ENCODE results near the gene SLC22A23.

The SLC22A23 gene

DNA sequence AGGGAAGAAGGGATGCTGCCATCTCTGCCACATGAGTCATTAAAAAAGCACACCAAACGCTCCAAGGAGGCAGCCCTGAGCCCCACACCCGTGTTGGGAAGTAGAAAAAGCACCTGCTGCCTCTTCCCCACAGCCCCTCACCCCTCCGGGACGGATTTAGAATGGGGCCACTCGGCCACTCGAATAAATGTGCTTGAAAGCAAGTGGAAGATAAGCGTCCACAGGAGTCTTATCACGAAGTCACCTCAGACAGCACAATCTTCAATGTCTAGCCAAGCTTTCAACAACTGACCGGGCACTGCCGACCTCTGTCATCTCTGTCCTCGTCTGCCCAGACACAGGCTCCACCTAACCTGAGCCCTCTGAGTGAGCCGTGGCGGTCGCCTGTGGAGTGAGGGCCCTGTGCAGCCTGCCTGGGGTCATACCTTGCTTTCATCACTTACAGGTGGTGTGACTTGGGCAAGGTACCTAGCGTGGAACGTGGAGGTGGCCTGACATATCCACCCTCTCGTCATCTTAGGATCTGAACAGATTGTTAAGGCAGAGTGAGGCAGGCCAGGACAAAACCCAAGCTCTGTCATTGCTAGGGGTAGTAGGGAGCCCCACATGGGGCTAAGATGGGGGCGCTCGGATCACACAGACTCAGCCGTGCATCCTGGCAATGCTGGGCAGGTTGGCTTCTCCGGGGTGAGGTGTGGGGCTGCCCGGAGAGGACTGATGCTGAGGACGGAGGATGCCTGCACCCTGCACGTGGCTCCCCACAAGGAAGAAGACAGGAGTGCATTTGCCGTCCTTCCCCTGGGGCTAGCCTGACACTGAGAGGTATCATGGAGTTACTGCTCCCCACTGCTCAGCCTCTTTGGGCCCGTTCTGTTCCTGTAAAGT lies 163.3 kb downstream of the SLC22A23 start:
- no peak for FAIRE-seq

DNA sequence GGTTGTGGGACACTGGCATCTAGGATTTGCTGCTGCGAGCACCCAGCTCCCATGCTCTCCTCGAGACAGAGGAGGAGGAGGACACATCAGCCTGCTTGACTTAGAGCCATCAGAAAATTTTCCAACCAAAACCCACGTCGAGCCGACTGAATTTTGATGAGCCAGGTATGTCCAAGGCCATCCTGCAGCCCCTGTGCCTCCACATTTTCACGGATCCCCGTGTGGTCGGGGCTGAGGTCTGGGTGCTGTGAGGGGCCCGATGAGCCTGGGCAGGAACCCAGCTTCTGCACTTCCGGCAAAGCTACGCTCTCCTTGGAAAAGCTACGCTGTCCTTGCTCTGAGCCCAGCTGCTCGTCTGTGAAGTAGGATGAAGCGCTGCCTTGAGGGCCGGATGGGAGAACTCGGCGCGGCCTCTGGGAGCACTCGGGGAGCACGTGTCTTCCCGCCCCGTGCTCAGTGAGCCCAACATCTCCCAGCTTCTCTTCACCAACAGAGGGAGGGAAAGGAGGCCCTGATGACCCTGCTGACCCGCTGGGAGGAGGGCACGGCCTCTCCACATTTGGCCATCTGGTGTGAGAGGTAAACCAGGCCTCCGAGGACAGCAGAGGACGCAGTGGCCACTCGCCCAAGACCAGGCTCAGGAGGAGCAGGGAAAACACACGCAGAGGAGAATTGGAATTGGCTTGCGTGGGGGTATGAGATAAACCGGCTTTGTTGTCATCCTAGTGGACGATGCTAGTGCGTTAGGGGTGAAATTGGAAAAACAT lies 164.2 kb downstream of the SLC22A23 start:
- no peak for FAIRE-seq

DNA sequence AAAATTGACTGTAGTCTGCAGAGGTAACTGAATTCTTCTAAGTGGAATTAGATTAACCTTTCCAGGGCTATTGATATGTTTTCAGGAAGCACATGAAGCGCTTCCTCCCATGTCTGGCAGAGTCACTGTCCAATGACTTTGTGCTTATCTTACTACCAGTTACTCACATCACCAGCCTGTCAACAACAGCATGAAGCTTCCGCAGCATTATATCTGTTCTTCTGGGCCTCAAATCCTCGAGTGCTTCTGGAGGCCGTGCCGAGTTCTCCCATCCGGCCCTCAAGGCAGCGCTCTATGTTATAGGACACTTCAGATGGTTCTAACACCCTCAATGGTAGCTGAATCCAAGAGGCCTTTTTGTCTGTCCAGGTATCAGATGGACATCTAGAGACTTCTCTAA lies 164.9 kb downstream of the SLC22A23 start:
- no peak for FAIRE-seq

DNA sequence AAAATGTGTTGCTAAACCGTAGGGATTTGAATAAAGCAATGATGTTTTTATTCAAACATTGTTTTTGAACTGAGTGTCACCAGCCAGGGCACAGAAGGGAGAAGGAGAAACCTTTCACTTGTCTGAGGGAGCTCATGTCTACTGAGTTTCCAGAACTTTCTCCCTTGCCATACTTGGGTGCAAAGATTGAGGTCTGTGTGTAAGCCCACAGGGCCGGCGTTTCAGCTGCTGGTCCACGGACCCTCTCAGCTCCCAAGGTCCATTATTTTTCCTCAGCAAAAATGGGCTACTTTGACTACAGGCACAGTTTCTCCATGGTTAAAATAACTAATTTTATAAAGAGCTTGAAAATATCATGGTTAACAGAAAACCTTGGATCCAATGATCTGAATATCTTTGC lies 165.5 kb downstream of the SLC22A23 start:
- no peak for FAIRE-seq

DNA sequence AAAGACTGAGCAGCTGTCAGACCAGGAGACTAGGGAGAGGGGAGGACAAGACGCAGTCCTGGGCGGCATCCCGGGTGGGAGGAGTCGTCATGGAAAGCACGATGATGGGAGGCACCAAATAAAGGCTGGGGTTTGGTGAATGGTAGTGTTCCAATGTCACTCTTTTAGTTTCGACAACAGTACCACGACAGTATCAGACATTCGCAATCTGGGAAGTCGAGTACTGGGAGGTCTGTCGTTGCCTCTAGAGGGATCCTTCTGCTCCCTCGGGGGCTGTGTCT lies 166.0 kb downstream of the SLC22A23 start:
- FAIRE-seq, result no peak

DNA sequence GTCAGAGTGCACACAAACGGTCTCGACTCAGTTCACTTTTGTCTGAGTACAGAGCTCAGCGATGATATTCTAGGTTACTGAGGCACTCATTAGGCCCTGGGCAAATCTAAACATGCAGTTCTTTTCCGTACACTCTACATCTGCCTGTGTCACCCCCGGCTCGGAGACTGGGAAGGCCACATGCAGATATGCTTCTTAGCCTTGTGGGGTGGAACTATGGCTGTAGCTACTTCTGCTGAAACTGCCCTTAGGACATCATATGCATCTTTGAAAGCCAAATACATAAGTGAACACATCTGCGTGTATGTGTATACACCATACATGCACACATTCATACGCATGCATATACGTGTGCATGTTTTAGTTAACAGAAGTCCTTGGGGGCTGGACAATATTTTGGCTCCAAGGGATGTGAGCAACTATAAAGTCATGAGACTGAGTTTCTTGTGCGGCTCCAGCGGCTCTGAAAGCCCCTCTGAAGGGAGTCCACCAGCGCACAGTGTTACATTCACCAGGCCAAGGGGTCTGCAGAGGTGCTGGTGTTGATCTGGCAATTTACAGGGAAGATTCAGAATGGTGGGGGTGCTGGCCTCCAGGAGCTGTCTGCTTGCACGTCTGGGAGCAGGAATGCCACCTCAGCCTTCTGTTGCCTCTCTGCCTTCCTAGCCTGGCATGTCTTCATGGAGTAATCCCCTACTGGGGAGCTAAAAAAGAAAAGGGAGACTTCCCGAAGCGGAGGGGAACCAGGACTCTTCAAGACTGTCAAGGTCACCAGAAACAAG lies 166.5 kb downstream of the SLC22A23 start:
- no peak for FAIRE-seq

DNA sequence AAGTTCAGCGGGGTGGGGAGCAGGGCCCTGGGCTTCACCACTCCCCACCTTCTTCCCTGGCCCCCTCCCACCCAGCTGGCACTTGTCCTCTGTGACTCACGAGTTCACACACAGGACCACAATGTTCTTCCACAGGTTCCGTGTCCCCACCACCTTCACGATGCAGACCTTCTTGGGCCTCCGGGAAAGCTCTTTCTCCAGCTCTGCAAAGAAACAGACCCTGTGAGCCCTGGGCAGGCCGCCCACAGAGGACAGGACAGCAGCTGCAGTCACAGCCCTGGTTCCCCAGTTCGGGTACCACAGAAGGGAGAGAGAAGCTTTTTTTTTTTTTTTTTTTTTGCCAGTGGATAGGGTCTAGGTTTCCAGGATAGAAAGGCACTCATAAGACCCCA lies 167.2 kb downstream of the SLC22A23 start:
- no peak for FAIRE-seq

DNA sequence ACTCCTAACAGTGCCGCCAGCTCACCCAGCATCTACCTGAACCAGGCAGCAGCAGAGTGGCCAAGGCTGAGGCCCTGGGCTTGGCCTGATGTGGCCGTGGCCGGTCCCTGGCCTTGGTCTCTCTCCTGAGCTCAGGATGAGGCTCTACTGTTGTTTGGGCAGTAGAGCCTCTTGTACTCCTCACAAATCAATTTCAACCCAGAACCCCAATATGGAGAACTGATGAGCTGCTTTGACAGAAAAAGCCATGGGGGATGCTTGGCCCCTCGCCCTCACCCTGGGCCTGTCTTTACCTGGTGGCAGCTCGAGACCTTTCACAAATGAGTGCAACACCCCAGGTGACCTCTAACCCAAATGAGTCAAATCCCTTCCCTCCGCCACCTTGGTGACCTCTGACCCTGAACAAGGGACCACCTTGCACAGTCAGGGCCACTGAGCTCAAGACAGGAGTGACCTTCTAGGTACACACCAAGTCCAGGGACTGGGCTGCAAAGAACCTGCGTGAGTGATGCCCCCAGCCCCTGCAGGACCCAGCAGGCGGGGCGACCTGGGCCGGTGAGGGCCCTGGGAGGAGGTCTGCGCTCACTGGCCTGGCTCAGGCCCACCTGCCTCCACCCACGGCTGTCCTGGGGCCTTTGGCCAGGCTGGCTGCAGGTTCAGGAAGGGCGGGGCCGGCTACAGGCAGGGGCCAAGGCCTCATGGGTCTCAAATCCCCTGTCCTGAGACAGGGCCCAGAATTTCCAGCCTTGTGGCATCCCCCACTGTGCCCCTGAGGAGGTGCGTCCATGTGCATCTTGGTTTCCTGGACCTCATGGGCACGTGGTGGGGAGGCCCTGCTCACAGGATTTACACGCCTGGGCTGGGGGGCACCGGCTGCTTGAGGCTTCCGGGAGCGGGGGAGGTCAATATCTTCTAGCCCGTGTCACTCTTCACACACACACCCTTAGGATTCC lies 167.9 kb downstream of the SLC22A23 start:
- no peak for FAIRE-seq

DNA sequence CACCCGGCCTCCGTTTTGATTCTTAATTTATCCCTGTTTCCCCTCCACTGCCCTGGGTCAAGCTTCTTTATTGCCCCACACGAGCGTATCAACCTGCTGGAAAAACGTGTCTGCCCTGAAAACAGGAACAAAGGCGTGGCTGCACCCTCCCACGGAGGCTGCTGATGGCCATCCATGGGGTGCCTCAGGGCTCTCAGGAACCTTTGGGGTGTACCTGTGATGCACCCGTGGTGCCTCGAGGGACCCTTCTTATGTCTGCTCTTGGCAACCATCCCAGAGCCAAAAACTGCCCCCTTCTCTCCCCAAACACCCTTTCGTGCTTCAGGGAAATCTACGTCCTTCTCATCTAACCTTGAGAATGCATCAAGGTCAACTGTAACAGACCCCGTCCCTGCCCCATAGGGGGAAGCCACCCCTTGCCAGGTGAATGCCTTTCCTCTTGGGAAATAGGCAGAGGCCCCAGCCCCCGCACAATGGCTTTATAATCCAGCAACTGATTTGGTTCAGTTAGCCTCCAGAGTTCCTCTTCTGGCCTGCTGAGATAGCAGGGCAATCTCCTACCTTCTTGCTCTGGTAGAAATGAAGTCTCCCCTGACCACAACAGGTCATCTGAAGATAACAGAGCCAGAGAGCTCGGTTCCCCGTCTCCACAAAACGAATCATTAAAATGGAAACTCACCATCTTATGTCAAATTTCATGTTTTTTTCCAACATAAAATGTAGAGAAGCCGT lies 168.7 kb downstream of the SLC22A23 start:
- no peak for FAIRE-seq

DNA sequence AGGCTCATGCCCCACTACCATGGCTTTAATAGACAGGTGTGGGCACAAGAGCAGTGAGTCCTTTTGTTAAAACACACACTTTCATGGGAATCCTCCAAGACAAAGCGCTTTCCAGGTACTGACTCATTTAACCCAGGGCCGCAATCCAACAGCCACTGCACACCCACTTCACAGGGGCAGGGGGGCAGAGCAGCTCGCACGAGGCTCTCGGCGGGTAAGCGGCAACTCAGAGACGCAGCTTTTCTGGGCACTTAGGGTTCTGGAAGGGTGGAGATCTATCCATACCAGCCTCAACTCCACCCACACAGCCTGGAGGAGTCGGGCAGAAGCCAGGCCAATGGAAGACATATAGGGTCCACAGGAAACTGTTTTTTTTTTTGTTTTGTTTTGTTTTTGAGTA lies 169.5 kb downstream of the SLC22A23 start:
- no peak for FAIRE-seq

DNA sequence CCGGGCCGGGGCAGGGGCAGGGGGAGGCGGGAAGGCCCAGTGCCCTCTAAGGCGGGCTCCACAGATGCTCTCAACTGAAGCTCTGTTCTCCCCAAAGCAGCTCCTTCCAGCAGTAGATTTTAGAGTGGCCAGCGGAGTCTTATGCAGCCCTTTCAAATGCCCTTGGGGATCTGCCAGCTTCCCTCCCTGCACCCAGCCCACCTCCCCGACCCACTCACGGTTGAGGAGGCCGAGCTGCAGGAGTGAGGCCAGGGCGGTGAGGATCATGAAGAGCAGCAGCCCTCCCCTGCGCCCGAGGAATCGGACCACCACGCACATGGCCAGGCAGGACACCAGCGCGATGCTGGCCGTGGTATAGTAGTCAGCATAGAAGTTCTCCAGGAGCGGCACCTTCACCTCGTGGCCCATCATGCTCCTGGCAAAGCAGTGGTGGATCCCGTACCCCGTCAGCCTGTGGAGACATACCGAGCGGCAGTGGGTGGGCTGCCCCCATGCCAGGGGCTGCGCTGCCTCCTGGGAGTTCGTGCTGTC lies 170.1 kb downstream of the SLC22A23 start:
- no peak for FAIRE-seq

DNA sequence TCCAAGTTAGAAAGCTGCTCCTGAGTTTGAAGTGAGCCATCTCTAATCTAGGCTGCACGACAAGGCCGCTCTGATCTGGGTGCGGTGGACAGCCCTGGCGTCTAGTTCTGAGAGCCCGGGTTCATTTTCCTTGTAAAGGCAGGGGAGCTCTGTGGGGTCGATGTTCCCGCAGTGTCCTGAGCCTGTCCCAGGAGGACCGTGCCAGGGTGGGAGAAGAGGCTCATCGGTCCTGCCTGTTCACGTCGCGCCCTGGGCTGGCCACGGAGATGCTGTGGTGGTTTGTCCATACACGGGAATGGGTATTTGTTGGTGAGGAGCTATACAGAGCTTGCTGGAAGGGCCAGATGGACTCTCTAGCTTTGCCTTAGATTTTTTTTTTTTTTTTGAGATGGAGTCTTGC lies 171.1 kb downstream of the SLC22A23 start:
- no peak for FAIRE-seq

DNA sequence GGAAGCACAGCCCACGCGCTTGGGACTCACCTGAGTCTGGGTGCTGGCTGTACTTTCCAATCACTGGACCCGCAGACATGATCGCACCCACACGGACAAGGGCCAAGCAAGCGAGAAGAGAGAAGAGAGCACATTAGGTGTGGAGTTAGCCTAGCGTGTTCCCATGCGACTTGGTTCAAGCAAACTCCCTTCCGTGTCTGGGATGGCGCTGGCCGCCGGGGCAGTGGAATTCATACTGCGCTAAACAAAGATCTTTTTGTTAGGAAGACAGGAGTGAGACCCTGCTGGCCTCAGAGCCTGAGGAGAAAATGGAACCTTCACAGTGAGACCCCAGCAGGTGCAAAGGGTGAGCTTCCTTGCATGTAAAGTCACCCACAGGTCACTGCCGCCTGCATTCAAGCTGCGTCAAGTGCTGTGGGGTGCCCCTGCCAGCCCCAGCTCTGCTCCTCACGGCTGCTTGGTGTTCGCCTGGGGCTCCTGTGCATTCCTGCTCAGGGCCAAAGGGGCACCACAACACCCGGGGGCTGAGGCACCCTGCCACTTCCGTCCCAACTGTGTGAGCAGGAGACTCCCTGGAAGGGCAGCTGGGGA lies 171.7 kb downstream of the SLC22A23 start:
- FAIRE-seq, result no peak

DNA sequence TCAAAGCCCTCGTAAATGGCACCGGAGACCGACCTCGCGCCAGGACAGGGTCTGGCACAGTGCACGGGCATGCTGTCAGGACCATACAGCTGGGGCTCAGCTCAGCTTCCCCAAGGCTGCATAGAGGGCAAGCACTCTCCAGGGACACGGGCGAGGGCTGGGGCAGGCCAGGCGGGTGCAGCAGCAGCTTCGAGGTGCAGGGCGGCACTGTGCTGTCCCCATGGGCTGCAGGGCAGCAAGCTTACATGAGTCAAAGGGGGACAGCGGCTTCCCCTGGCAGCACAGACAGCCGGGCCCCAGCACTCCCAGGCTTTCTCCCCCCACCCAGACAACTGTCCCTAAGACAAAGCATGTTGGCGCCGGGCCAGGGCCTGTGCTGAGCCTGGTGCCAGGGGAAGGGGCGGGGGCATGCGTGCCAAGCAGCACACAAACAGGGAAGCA lies 172.4 kb downstream of the SLC22A23 start:
- FAIRE-seq, result no peak

DNA sequence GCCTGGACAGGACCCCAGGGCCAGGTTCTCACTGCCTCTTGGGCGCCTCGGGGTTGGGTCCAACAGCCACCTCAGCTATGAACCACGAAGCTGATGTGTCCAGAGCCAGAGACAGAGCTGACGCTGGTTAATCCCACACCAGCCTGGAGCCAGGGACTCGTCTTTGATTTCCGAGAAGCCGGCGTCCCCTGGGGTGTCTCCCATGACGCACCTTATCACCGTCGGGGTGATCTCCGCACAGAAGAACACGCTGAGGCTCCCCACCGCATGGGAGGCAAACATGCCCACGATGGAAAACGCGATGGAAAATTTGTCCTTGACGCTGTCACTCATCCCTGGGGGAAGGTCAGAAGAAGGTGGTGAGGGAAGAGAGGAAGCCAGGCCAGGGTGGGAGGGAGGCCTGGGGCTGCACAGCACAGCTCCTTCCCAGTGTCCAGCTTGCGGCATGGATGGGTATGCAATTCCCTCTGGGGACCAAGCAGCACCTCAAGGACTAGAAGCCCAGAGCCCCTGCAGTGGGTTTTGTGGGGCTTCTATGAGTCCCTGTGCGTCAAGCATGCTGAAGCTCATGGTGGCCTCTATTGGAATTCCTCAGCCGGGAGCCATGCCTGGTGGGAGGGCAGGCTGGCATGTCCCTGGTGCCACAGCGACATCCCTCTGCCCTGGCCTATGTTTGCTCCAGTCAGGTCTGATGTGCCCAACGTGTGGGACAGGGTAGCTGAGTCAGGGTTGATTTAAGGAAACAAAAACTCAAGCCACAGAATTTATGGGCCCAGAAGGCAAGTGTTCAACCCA lies 173.0 kb downstream of the SLC22A23 start:
- no peak for FAIRE-seq

DNA sequence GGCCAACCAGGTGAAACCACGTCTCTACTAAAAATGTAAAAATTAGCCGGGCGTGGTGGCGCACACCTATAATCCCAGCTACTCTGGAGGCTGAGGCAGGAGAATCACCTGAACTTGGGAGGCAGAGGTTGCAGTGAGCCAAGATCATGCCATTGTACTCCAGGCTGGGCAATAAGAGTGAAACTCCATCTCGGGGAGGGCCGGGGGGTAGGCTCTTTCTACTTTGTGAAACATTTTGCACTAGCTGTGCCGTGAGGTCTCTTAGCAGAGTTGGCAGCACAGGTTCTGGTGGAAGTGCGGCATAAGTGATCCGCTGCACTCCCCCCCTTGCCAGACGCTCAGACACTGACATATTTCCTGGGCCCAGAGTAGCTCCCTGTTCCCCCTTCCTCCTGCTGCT lies 173.6 kb downstream of the SLC22A23 start:
- no peak for FAIRE-seq

DNA sequence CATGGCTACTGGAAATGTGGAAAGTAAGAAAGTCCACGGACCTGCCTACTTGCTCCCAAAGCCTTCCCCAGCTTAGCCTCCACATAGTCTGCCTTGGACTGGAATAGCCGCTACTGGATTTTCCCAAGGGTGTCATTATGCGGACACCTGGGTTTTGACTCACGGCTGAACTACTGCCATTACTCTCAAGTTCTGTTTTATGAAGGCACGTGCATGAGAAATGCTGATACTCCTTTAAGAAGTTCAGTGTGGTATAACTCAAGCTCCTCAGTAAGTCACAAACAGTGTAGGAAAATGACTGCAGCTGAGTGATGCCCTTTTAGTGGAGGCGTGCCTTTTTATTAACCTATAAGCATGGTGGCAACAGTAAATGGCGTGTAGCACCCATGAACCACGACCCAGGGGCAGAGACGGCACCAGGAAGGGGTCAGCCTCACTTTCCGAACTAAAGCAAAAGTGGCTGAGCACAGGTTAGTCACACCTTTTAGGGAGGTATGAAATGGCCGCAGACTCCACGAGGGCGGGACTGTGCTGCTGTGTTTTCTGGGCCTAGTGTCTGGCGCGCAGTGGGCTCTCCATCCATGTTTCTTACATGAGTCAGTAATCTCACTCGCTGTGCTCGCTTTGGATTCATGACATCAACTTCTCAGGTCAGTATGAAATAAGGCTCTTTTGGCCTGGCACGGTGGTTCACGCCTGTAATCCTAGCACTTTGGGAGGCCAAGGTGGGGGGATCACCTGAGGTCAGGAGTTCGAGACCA lies 174.2 kb downstream of the SLC22A23 start:
- no peak for FAIRE-seq

DNA sequence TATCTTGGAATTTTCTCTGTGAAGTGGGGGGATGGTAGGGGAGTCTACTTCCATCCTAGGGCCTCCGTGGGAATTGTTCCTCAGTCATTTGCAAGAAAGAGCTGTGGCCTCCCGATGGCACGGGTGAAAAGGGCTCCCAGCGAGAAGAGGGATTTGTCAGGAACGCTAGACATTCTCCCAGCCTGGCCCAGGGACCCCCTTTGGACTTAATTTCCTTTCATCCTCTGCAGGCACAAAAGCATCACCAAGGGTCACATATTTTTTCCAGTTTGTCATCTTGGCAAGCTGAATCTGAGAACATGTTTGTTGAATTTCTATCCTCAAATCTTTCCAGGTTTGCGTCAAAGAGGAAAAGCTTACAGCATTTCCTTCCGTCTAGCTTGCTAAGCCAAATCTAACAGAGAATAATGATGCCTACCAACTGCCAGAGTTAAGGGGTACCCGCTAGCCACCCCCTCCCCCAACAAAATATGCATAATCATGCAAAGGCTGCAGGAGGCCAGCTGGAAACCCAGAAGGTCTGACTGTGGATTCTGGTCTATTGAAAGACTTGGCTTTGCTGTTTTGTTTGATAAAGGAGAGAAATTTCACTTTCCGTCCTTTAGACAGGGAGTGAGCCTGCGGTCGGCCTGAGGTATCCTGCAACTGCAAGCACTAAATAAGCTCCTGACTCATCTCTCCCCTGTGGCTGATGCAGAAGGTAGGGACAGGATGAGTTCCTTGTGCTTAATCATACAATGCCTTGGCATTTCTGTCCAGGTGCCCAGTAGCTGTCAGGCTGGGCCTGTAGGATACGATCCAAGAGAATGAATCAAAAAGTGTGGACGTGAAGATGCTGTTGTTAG lies 175.0 kb downstream of the SLC22A23 start:
- FAIRE-seq, result no peak

All from islet of Langerhans (tissue), 1 donor.